Activated naive CD8-positive, alpha-beta T cell treated with anti-CD3 and anti-CD28 coated beads for 36 hours (primary cell): ENCODE data around the gene CSTPP1. TPM values are rescaled to one million over a fixed set of nuclear protein-coding genes. Genes with fewer than 3 reads are reported as not detected.
A peak's percentile ranks its signal among the peaks of the same experiment; 100 is the strongest.

Experiments used
- DNase-seq: peaks from one replicate; pipeline ENCODE4 v3.0.0; 2021
- H3K27ac Mint-ChIP-seq: one replicate; pipeline ENCODE4 v1.8.0; 2022; ENCODE audit warnings: mild to moderate bottlenecking, moderate library complexity, mixed read lengths
- H3K27me3 Mint-ChIP-seq: one replicate; pipeline ENCODE4 v1.8.0; 2022; ENCODE audit warnings: mild to moderate bottlenecking, mixed read lengths
- H3K36me3 Mint-ChIP-seq: one replicate; pipeline ENCODE4 v1.8.0; 2021; ENCODE audit warnings: mild to moderate bottlenecking, mixed read lengths
- H3K4me1 Mint-ChIP-seq: one replicate; pipeline ENCODE4 v1.8.0; 2021; ENCODE audit warnings: mixed read lengths
- H3K4me3 Mint-ChIP-seq: one replicate; pipeline ENCODE4 v1.8.0; 2022; ENCODE audit warnings: mild to moderate bottlenecking, moderate library complexity, mixed read lengths
- H3K9me3 Mint-ChIP-seq: one replicate; pipeline ENCODE4 v1.8.0; 2022; ENCODE audit warnings: mixed read lengths
- total RNA-seq, 2 experiments: library from RNA; stranded (reverse); gene quantifications; one replicate each; pipeline ENCODE4 v1.2.3, GENCODE V29; 2021

Gene CSTPP1
- total RNA-seq, 2 experiments from 2014 or later, result 13.0 to 15.0 TPM

- Mint-ChIP-seq H3K4me3 (no peak overlapping the region), H3K9me3 (no peaks in the 10 kb centered on the region), H3K27me3 (no peaks in the 10 kb centered on the region), H3K27ac (no peak overlapping the region), H3K4me1 (peaks cover 5% of the 10 kb centered on the region), H3K36me3 (no peaks in the 10 kb centered on the region)
- no peak for DNase-seq
Observed at GRCh38 chr11:47160753-47161133, 224.2 kb downstream of the CSTPP1 start.

DNA sequence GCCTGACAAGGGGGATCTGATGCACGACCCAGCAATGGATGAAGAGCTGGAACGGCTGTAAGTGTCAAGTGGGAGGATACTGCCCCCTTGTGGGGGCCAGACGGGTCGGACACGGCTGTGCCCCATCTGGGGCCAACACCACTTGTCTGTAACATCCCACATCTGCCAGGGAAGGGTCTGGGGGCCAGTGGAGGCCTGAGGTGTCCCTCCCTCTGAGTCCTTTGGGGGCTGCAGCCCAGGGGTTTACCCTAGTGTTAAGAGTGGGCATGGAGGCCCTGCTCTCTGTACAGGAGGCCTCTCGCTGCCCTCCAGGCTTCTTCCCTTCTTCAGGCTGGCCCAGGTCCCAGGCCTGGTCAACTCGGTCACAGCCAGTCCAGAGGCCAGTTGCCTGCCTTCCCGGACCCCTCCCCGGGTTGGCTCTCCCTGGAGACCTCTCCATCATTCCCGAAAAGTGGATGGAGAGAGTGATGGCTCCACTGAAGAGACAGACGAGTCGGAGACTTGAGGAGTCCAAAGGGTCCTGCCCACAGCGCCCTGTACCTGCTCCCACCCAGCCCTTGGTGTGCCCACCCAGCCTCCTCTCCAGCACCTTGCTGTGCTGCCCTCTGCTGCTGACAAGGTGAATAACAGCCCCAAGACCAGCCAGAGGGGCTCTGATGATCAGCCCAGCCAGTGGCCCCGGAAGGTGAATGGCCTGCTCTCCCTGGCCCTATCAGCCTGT lies 224.7 kb downstream of the CSTPP1 start:
- no peaks in the 10 kb centered on the region for H3K9me3 Mint-ChIP-seq
- H3K27ac Mint-ChIP-seq, result peak overlapping the region; percentile 26
- H3K4me1 Mint-ChIP-seq, result peaks cover 5% of the 10 kb centered on the region
- peak; percentile 57 for DNase-seq
- H3K4me3 Mint-ChIP-seq, result no peak overlapping the region
- H3K27me3 Mint-ChIP-seq, result no peaks in the 10 kb centered on the region
- no peaks in the 10 kb centered on the region for H3K36me3 Mint-ChIP-seq

DNA sequence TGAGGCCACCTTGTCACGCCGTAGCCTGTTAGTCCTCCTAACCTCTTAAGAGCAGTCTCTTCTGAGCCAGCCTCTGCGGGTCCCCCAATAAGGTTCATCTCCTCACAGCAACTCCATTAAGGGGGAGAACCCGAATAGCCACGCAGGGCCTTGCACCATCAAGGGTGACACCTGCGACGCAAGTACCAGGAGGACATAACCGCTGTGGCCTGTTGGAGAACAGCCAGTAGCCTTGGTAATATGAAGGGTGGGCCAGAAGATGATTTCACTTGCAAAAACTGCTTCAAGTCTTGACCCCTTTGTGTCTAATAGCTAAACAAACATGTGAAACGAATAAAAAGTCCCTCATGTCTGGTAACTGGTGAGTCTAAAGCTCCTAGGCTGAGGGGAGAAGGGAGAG lies 225.3 kb downstream of the CSTPP1 start:
- peaks cover 5% of the 10 kb centered on the region for H3K4me1 Mint-ChIP-seq
- no peaks in the 10 kb centered on the region for H3K27me3 Mint-ChIP-seq
- H3K36me3 Mint-ChIP-seq, result no peaks in the 10 kb centered on the region
- no peak for DNase-seq
- H3K4me3 Mint-ChIP-seq, result no peak overlapping the region
- peak overlapping the region; percentile 26 for H3K27ac Mint-ChIP-seq
- no peaks in the 10 kb centered on the region for H3K9me3 Mint-ChIP-seq

- Mint-ChIP-seq H3K9me3 (no peaks in the 10 kb centered on the region), H3K4me1 (peaks cover 3% of the 10 kb centered on the region), H3K4me3 (no peak overlapping the region), H3K27ac (no peak overlapping the region), H3K27me3 (no peaks in the 10 kb centered on the region), H3K36me3 (no peaks in the 10 kb centered on the region)
- DNase-seq, result no peak
Observed at GRCh38 chr11:47162426-47162825, 225.9 kb downstream of the CSTPP1 start.

- Mint-ChIP-seq H3K27ac (no peak overlapping the region), H3K4me1 (peaks cover 3% of the 10 kb centered on the region), H3K27me3 (no peaks in the 10 kb centered on the region), H3K36me3 (no peaks in the 10 kb centered on the region), H3K4me3 (no peak overlapping the region), H3K9me3 (no peaks in the 10 kb centered on the region)
- no peak for DNase-seq
Observed at GRCh38 chr11:47163193-47163592, 226.6 kb downstream of the CSTPP1 start.

- no peaks in the 10 kb centered on the region for H3K36me3 Mint-ChIP-seq
- H3K27ac Mint-ChIP-seq, result no peak overlapping the region
- DNase-seq, result no peak
Observed at GRCh38 chr11:47163898-47164297, 227.3 kb downstream of the CSTPP1 start.

DNA sequence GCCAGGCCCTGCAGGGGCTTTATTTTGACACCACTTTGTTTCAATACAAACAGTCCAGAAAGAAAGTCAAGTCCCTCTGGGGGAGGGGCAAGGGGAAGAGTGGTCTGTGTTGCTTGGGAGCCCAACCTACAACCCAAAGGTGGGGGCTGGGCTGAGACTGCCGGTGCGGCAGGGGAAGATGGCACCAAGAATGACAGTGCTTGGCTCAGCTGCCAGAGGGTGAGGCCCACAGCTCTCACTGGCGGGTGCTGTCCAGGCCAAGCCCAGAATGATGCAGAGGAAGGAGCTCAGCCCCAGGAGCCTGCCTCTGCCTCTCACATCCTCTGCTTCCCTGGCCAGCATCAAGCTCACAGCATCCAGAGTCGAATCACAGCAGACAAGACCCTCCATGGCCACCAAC lies 227.8 kb downstream of the CSTPP1 start:
- H3K4me1 Mint-ChIP-seq, result no peaks in the 10 kb centered on the region
- no peaks in the 10 kb centered on the region for H3K9me3 Mint-ChIP-seq
- H3K36me3 Mint-ChIP-seq, result no peaks in the 10 kb centered on the region
- DNase-seq, result no peak
- H3K4me3 Mint-ChIP-seq, result no peak overlapping the region
- H3K27me3 Mint-ChIP-seq, result no peaks in the 10 kb centered on the region
- H3K27ac Mint-ChIP-seq, result no peak overlapping the region

More at GRCh38 chr11:47163898-47164297, 227.3 kb downstream of the CSTPP1 start:
- Mint-ChIP-seq H3K27me3 (no peaks in the 10 kb centered on the region), H3K4me3 (no peak overlapping the region), H3K9me3 (no peaks in the 10 kb centered on the region), H3K4me1 (no peaks in the 10 kb centered on the region)

- Mint-ChIP-seq H3K4me3 (no peak overlapping the region), H3K36me3 (no peaks in the 10 kb centered on the region), H3K4me1 (no peaks in the 10 kb centered on the region), H3K27ac (no peak overlapping the region), H3K9me3 (no peaks in the 10 kb centered on the region), H3K27me3 (no peaks in the 10 kb centered on the region)
- DNase-seq, result no peak
Observed at GRCh38 chr11:47165253-47165840, 228.8 kb downstream of the CSTPP1 start.

DNA sequence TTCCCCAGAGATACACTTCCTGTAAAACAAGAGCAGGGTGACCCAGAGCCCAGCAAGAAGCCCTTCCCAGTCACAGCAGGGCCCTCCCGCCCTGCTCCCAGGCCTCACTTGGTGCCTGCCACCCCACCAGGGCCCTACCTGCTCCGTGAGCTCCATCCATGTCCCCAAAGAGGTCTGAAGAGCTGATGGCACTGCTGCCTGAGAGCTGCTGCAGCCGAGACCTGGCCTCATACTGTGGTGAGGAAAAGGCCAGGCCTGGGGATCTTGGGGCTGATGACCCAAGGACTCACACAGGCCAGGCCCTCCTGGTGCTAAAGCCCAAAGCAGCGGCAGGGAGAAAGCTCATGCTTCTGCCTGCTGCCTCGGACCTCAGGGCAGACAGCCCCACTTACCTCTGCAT lies 229.8 kb downstream of the CSTPP1 start:
- peaks cover under 1% of the 10 kb centered on the region for H3K36me3 Mint-ChIP-seq
- no peaks in the 10 kb centered on the region for H3K27me3 Mint-ChIP-seq
- H3K27ac Mint-ChIP-seq, result no peak overlapping the region
- DNase-seq, result no peak
- H3K4me3 Mint-ChIP-seq, result no peak overlapping the region
- H3K9me3 Mint-ChIP-seq, result no peaks in the 10 kb centered on the region
- H3K4me1 Mint-ChIP-seq, result peaks cover under 1% of the 10 kb centered on the region

- Mint-ChIP-seq H3K36me3 (peaks cover 16% of the 10 kb centered on the region), H3K4me1 (peaks cover 29% of the 10 kb centered on the region), H3K4me3 (no peak overlapping the region), H3K9me3 (no peaks in the 10 kb centered on the region), H3K27ac (peak overlapping the region; percentile 45), H3K27me3 (no peaks in the 10 kb centered on the region)
- no peak for DNase-seq
Observed at GRCh38 chr11:47171061-47171838, 234.7 kb downstream of the CSTPP1 start.

DNA sequence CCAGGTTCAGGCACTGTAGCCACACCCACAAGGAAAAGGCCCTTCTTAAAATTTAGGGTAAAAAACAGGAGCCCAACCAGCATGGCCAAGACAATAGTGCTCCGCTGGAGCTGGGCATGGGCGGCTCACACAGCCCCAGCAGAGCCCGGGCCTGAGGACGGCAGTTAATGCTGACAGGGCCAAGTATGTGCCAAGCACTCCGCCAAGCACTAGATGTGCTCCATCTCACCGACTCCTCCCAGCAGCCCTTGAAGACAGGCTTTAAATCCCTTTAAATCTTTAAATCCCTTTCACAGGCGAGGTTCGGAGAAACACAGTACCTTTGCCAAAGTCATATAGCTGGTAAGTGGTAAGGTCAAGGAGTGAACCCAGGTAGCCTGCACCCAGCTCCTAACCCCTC lies 235.3 kb downstream of the CSTPP1 start:
- Mint-ChIP-seq H3K9me3 (no peaks in the 10 kb centered on the region), H3K4me1 (peaks cover 29% of the 10 kb centered on the region), H3K27me3 (no peaks in the 10 kb centered on the region), H3K36me3 (peaks cover 16% of the 10 kb centered on the region), H3K4me3 (no peak overlapping the region), H3K27ac (no peak overlapping the region)
- DNase-seq, result no peak

GRCh38 chr11:47172740-47173336 lies 236.3 kb downstream of the CSTPP1 start:
- Mint-ChIP-seq H3K9me3 (no peaks in the 10 kb centered on the region), H3K4me1 (peaks cover 36% of the 10 kb centered on the region), H3K27me3 (peaks cover 3% of the 10 kb centered on the region), H3K27ac (peak overlapping the region; percentile 57), H3K36me3 (peaks cover 16% of the 10 kb centered on the region), H3K4me3 (no peak overlapping the region)
- no peak for DNase-seq

DNA sequence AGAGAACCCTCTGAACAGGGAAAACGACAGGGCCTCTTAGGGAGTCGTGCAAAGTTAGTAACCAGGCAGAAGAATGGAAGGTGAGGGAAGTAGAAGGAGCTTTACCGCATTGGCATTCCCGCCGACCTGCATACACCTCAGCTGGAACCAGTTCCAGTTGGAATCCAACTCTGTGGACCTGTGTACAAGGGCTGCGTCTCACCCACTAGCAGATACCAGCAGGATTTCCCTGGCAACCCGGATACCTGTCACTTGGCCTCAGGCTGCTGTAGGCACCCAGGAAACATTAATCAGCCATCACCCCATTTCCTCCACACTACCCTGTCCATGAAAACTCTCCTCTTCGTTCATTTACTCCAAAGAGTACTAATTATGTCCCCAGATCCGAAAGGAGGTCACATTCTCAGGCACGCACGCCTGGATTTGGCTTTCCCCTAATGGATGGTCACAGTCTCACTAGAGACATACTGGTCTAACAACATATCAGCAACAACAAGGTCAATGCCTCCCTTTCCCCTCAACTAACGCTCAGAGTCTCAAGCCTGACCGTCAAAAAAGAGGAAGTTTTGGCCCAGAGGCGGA lies 239.3 kb downstream of the CSTPP1 start:
- DNase-seq, result no peak
- Mint-ChIP-seq H3K4me1 (peaks cover 41% of the 10 kb centered on the region), H3K27ac (peak overlapping the region; percentile 98), H3K4me3 (peak overlapping the region; percentile 98), H3K9me3 (no peaks in the 10 kb centered on the region), H3K27me3 (peaks cover 3% of the 10 kb centered on the region), H3K36me3 (peaks cover 16% of the 10 kb centered on the region)

GRCh38 chr11:47176328-47177228 lies 240.0 kb downstream of the CSTPP1 start, which contains the start of gene ARFGAP2:
ARFGAP2 (minus strand) TSS chr11:47176879; CDS start chr11:47176853, 26 bp downstream.
- Mint-ChIP-seq H3K27me3 (peaks cover 7% of the 10 kb centered on the region), H3K36me3 (peaks cover 13% of the 10 kb centered on the region), H3K9me3 (no peaks in the 10 kb centered on the region), H3K4me1 (peaks cover 40% of the 10 kb centered on the region), H3K4me3 (peak within 1 kb of the TSS; percentile 98), H3K27ac (peak within 1 kb of the TSS; percentile 99)
- peak; percentile 99 for DNase-seq
